ENCODE data around the gene SPAG5.
A peak's percentile ranks its signal among the peaks of the same experiment; 100 is the strongest.
"Not testable (repeated sequence)": the region's sequence is repeated elsewhere in the genome, so short reads cannot be mapped to it uniquely, and the experiment has no call there.

The SPAG5 gene

GRCh38 chr17:28584434-28584833 lies 14.4 kb downstream of the SPAG5 start:
- no peak overlapping the region for H3K9ac ChIP-seq (ENCODE audit: low read depth, low read length)
- H3K36me3 ChIP-seq (ENCODE audit: insufficient read depth, low read length) = peaks cover 39% of the 10 kb centered on the region
- no peaks in the 10 kb centered on the region for H3K9me3 ChIP-seq (ENCODE audit: control insufficient read depth, insufficient read depth, low read length)
- H3K4me1 ChIP-seq (ENCODE audit: insufficient read depth, low read length) = no peaks in the 10 kb centered on the region

- peaks cover 41% of the 10 kb centered on the region for H3K36me3 ChIP-seq (ENCODE audit: insufficient read depth, low read length)
- H3K4me1 ChIP-seq (ENCODE audit: insufficient read depth, low read length) = 0 out of 2 replicates have a peak, but pooled peaks cover under 1% of the 10 kb centered on the region
- no peaks in the 10 kb centered on the region for H3K9me3 ChIP-seq (ENCODE audit: control insufficient read depth, insufficient read depth, low read length)
- H3K9ac ChIP-seq (ENCODE audit: low read depth, low read length) = no peak overlapping the region
Observed at GRCh38 chr17:28582513-28582912, 16.3 kb downstream of the SPAG5 start.

GRCh38 chr17:28580959-28581358 lies 17.9 kb downstream of the SPAG5 start:
- Histone ChIP-seq H3K9ac (ENCODE audit: low read depth, low read length) (no peak overlapping the region), H3K9me3 (ENCODE audit: control insufficient read depth, insufficient read depth, low read length) (no peaks in the 10 kb centered on the region), H3K36me3 (ENCODE audit: insufficient read depth, low read length) (peaks cover 34% of the 10 kb centered on the region), H3K4me1 (ENCODE audit: insufficient read depth, low read length) (peaks cover 7% of the 10 kb centered on the region; the same call in 1 of the 2 replicates)

GRCh38 chr17:28579526-28579925 lies 19.3 kb downstream of the SPAG5 start:
- Histone ChIP-seq H3K9ac (ENCODE audit: low read depth, low read length) (no peak overlapping the region), H3K36me3 (ENCODE audit: insufficient read depth, low read length) (peaks cover 22% of the 10 kb centered on the region), H3K9me3 (ENCODE audit: control insufficient read depth, insufficient read depth, low read length) (no peaks in the 10 kb centered on the region), H3K4me1 (ENCODE audit: insufficient read depth, low read length) (peaks cover 7% of the 10 kb centered on the region; the same call in 1 of the 2 replicates)

- peaks cover 7% of the 10 kb centered on the region; the same call in 1 of the 2 replicates for H3K4me1 ChIP-seq (ENCODE audit: insufficient read depth, low read length)
Observed at GRCh38 chr17:28578246-28579195, 20.3 kb downstream of the SPAG5 start.

GRCh38 chr17:28577466-28577824 lies 21.4 kb downstream of the SPAG5 start:
- Histone ChIP-seq H3K9me3 (ENCODE audit: control insufficient read depth, insufficient read depth, low read length) (no peaks in the 10 kb centered on the region), H3K36me3 (ENCODE audit: insufficient read depth, low read length) (peaks cover 12% of the 10 kb centered on the region; the same call in 1 of the 2 replicates)

More at GRCh38 chr17:28578246-28579195, 20.3 kb downstream of the SPAG5 start:
- Histone ChIP-seq H3K9me3 (ENCODE audit: control insufficient read depth, insufficient read depth, low read length) (no peaks in the 10 kb centered on the region), H3K36me3 (ENCODE audit: insufficient read depth, low read length) (peaks cover 18% of the 10 kb centered on the region), H3K9ac (ENCODE audit: low read depth, low read length) (no peak overlapping the region)

GRCh38 chr17:28576758-28577465 lies 21.9 kb downstream of the SPAG5 start, which contains the start of gene ALDOC:
Gene ALDOC (minus strand): TSS chr17:28576895. CDS start chr17:28575532, 1,363 bp downstream.
- peak within 1 kb of the TSS; percentile 39; the same call in 1 of the 2 replicates for H3K9ac ChIP-seq (ENCODE audit: low read depth, low read length)
- H3K9me3 ChIP-seq (ENCODE audit: control insufficient read depth, insufficient read depth, low read length) = no peaks in the 10 kb centered on the region
- H3K4me1 ChIP-seq (ENCODE audit: insufficient read depth, low read length) = peaks cover 7% of the 10 kb centered on the region; the same call in 1 of the 2 replicates
- H3K36me3 ChIP-seq (ENCODE audit: insufficient read depth, low read length) = peaks cover 8% of the 10 kb centered on the region; the same call in 1 of the 2 replicates

More at GRCh38 chr17:28577466-28577824, 21.4 kb downstream of the SPAG5 start:
- no peak overlapping the region for H3K9ac ChIP-seq (ENCODE audit: low read depth, low read length)
- H3K4me1 ChIP-seq (ENCODE audit: insufficient read depth, low read length) = peaks cover 7% of the 10 kb centered on the region; the same call in 1 of the 2 replicates

- not testable (repeated sequence) for H3K36me3 ChIP-seq (ENCODE audit: insufficient read depth, low read length); H3K4me1 ChIP-seq (ENCODE audit: insufficient read depth, low read length); H3K9me3 ChIP-seq (ENCODE audit: control insufficient read depth, insufficient read depth, low read length); H3K9ac ChIP-seq (ENCODE audit: low read depth, low read length)
Observed at GRCh38 chr17:28576016-28576415, 22.8 kb downstream of the SPAG5 start.

GRCh38 chr17:28575126-28575795 lies 23.6 kb downstream of the SPAG5 start:
- peaks cover 7% of the 10 kb centered on the region; the same call in 1 of the 2 replicates for H3K4me1 ChIP-seq (ENCODE audit: insufficient read depth, low read length)
- H3K9me3 ChIP-seq (ENCODE audit: control insufficient read depth, insufficient read depth, low read length) = no peaks in the 10 kb centered on the region
- H3K36me3 ChIP-seq (ENCODE audit: insufficient read depth, low read length) = peaks cover 8% of the 10 kb centered on the region; the same call in 1 of the 2 replicates
- H3K9ac ChIP-seq (ENCODE audit: low read depth, low read length) = no peak overlapping the region

- H3K4me1 ChIP-seq (ENCODE audit: insufficient read depth, low read length) = peaks cover 7% of the 10 kb centered on the region; the same call in 1 of the 2 replicates
- H3K36me3 ChIP-seq (ENCODE audit: insufficient read depth, low read length) = peaks cover 8% of the 10 kb centered on the region; the same call in 1 of the 2 replicates
- H3K9ac ChIP-seq (ENCODE audit: low read depth, low read length) = no peak overlapping the region
- H3K9me3 ChIP-seq (ENCODE audit: control insufficient read depth, insufficient read depth, low read length) = no peaks in the 10 kb centered on the region
Observed at GRCh38 chr17:28574526-28574925, 24.3 kb downstream of the SPAG5 start.

- Histone ChIP-seq H3K9ac (ENCODE audit: low read depth, low read length) (no peak overlapping the region), H3K9me3 (ENCODE audit: control insufficient read depth, insufficient read depth, low read length) (no peaks in the 10 kb centered on the region), H3K36me3 (ENCODE audit: insufficient read depth, low read length) (peaks cover 5% of the 10 kb centered on the region; the same call in 1 of the 2 replicates), H3K4me1 (ENCODE audit: insufficient read depth, low read length) (peaks cover 7% of the 10 kb centered on the region; the same call in 1 of the 2 replicates)
Observed at GRCh38 chr17:28573966-28574480, 24.8 kb downstream of the SPAG5 start.

- Histone ChIP-seq H3K36me3 (ENCODE audit: insufficient read depth, low read length) (no peaks in the 10 kb centered on the region), H3K9me3 (ENCODE audit: control insufficient read depth, insufficient read depth, low read length) (no peaks in the 10 kb centered on the region), H3K9ac (ENCODE audit: low read depth, low read length) (no peak overlapping the region), H3K4me1 (ENCODE audit: insufficient read depth, low read length) (peaks cover 7% of the 10 kb centered on the region; the same call in 1 of the 2 replicates)
Observed at GRCh38 chr17:28573521-28573920, 25.3 kb downstream of the SPAG5 start.

GRCh38 chr17:28573040-28573380 lies 25.8 kb downstream of the SPAG5 start:
- H3K9me3 ChIP-seq (ENCODE audit: control insufficient read depth, insufficient read depth, low read length) = no peaks in the 10 kb centered on the region
- H3K4me1 ChIP-seq (ENCODE audit: insufficient read depth, low read length) = peaks cover 7% of the 10 kb centered on the region; the same call in 1 of the 2 replicates
- H3K36me3 ChIP-seq (ENCODE audit: insufficient read depth, low read length) = no peaks in the 10 kb centered on the region
- H3K9ac ChIP-seq (ENCODE audit: low read depth, low read length) = no peak overlapping the region
